K562 (cell line): ENCODE measurements around the gene SMIM3. TPM values are rescaled to one million over a fixed set of nuclear protein-coding genes. Genes with fewer than 3 reads are reported as not detected.

Experiments
- ASH1L ChIP-seq: fragments of 450-650 bp; IDR thresholded peaks from 2 replicates; pipeline ENCODE4 v1.6.1; 2018; ENCODE audit warnings: borderline replicate concordance, mild to moderate bottlenecking, low read depth; ENCODE audit not compliant: partially characterized antibody
- CBX3 ChIP-seq, 2 experiments: IDR thresholded peaks; 1 replicate in 1 of 2; 2 replicates in 1 of 2; pipeline ENCODE4 v1.6.1; 2012; ENCODE audit warnings: inconsistent platforms in 2 of 2, low read length in 2 of 2, borderline replicate concordance in 1 of 2, control low read depth in 1 of 2
- KHSRP ChIP-seq: fragments of 450-650 bp; IDR thresholded peaks from 2 replicates; pipeline ENCODE4 v1.6.1; 2017
- MCM2 ChIP-seq: fragments of 450-650 bp; IDR thresholded peaks from 2 replicates; pipeline ENCODE4 v1.6.1; 2017; ENCODE audit warnings: low read depth, mild to moderate bottlenecking
- SMC3 ChIP-seq: conservative IDR thresholded peaks from 2 replicates; pipeline ENCODE4 v1.6.1; 2011; ENCODE audit warnings: low read depth, low read length, improper control_type of control experiment; ENCODE audit not compliant: insufficient read depth
- SRF ChIP-seq, 2 experiments: fragments of 250-450, 450-650 bp in 1 of 2; sonication (Bioruptor Pico) in 1 of 2; sonication (generic) in 1 of 2; formaldehyde crosslinking; IDR thresholded peaks; 2 replicates each; pipeline versions ENCODE4 v1.5.0 to v1.5.1; 2020 to 2022; ENCODE audit warnings: mild to moderate bottlenecking in 1 of 2, missing genetic modification reagents in 1 of 2
- ZNF586 ChIP-seq: fragments of 450-650 bp; formaldehyde crosslinking; conservative IDR thresholded peaks from 2 replicates; pipeline ENCODE4 v1.4.0; 2020; ENCODE audit warnings: mild to moderate bottlenecking, moderate library complexity
- polyA plus RNA-seq, 8 experiments: library from polyadenylated mRNA; depleted of rRNA in 4 of 8; stranded (reverse) in 5 of 8; unstranded in 3 of 8; fragments of >200 nt; fragmentation: Nextera tagmentation in 2 of 8; fragmentation: Illumina TruSeq in 1 of 8; extraction: Ambion mirVana in 2 of 8; extraction: Trizol in 1 of 8; gene quantifications; 2 replicates each; pipeline versions ENCODE4 v1.2.1 to v1.2.3, GENCODE V29; 2011 to 2014; ENCODE audit warnings: inconsistent platforms in 1 of 8, missing spikeins in 1 of 8
- total RNA-seq, 7 experiments: library from RNA; depleted of rRNA in 6 of 7; stranded (reverse); fragments of >200 nt in 6 of 7; fragmentation: Illumina TruSeq in 2 of 7; extraction: Trizol in 2 of 7; gene quantifications; 2 replicates each; pipeline versions ENCODE4 v1.2.1 to v1.2.3, GENCODE V29; 2011 to 2021; ENCODE audit warnings: low replicate concordance in 1 of 7
- TF ChIP-seq, protein P1 (sequence below), 2 experiments: fragments of 450-650 bp; formaldehyde crosslinking in 1 of 2; IDR thresholded peaks; 2 replicates each; pipeline versions ENCODE4 v1.4.0 to v1.6.1; 2014 to 2020; ENCODE audit warnings: mild to moderate bottlenecking in 2 of 2, borderline replicate concordance in 1 of 2, low read depth in 1 of 2
- TF ChIP-seq, protein P2 (sequence below): fragments of 450-650 bp; IDR thresholded peaks from 2 replicates; pipeline ENCODE4 v1.6.1; 2016; ENCODE audit warnings: low read depth

Gene SMIM3
- total and polyA plus RNA-seq, 9 of the 15 experiments (the other 6 are each of a cell fraction or from before 2014, with no cell fraction given): 4.1 to 27.7 (median 13.6) TPM

- TF ChIP-seq, protein P1, sequence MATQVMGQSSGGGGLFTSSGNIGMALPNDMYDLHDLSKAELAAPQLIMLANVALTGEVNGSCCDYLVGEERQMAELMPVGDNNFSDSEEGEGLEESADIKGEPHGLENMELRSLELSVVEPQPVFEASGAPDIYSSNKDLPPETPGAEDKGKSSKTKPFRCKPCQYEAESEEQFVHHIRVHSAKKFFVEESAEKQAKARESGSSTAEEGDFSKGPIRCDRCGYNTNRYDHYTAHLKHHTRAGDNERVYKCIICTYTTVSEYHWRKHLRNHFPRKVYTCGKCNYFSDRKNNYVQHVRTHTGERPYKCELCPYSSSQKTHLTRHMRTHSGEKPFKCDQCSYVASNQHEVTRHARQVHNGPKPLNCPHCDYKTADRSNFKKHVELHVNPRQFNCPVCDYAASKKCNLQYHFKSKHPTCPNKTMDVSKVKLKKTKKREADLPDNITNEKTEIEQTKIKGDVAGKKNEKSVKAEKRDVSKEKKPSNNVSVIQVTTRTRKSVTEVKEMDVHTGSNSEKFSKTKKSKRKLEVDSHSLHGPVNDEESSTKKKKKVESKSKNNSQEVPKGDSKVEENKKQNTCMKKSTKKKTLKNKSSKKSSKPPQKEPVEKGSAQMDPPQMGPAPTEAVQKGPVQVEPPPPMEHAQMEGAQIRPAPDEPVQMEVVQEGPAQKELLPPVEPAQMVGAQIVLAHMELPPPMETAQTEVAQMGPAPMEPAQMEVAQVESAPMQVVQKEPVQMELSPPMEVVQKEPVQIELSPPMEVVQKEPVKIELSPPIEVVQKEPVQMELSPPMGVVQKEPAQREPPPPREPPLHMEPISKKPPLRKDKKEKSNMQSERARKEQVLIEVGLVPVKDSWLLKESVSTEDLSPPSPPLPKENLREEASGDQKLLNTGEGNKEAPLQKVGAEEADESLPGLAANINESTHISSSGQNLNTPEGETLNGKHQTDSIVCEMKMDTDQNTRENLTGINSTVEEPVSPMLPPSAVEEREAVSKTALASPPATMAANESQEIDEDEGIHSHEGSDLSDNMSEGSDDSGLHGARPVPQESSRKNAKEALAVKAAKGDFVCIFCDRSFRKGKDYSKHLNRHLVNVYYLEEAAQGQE (IDR thresholded peaks at IDR 0.05; ENCODE audit: borderline replicate concordance): peak; percentile 80; the same call in 1 of the 2 replicates
- TF ChIP-seq, protein P1 (CRISPR knock-in tag; IDR thresholded peaks at IDR 0.05; ENCODE audit: low read depth): 0 out of 2 replicates have a peak, but pooled peaks have one; percentile 17
- TF ChIP-seq MCM2 (no peak), SRF (CRISPR knock-in tag; IDR thresholded peaks at IDR 0.05) (no peak), KHSRP (no peak), ZNF586 (CRISPR knock-in tag) (no peak), CBX3 (IDR thresholded peaks at IDR 0.05; ENCODE audit: borderline replicate concordance in 1 of 2, low read length in 2 of 2) (no peak), SMC3 (0 out of 2 replicates have a peak, but pooled peaks have one; percentile 57), ASH1L (no peak)
- TF ChIP-seq, protein P2, sequence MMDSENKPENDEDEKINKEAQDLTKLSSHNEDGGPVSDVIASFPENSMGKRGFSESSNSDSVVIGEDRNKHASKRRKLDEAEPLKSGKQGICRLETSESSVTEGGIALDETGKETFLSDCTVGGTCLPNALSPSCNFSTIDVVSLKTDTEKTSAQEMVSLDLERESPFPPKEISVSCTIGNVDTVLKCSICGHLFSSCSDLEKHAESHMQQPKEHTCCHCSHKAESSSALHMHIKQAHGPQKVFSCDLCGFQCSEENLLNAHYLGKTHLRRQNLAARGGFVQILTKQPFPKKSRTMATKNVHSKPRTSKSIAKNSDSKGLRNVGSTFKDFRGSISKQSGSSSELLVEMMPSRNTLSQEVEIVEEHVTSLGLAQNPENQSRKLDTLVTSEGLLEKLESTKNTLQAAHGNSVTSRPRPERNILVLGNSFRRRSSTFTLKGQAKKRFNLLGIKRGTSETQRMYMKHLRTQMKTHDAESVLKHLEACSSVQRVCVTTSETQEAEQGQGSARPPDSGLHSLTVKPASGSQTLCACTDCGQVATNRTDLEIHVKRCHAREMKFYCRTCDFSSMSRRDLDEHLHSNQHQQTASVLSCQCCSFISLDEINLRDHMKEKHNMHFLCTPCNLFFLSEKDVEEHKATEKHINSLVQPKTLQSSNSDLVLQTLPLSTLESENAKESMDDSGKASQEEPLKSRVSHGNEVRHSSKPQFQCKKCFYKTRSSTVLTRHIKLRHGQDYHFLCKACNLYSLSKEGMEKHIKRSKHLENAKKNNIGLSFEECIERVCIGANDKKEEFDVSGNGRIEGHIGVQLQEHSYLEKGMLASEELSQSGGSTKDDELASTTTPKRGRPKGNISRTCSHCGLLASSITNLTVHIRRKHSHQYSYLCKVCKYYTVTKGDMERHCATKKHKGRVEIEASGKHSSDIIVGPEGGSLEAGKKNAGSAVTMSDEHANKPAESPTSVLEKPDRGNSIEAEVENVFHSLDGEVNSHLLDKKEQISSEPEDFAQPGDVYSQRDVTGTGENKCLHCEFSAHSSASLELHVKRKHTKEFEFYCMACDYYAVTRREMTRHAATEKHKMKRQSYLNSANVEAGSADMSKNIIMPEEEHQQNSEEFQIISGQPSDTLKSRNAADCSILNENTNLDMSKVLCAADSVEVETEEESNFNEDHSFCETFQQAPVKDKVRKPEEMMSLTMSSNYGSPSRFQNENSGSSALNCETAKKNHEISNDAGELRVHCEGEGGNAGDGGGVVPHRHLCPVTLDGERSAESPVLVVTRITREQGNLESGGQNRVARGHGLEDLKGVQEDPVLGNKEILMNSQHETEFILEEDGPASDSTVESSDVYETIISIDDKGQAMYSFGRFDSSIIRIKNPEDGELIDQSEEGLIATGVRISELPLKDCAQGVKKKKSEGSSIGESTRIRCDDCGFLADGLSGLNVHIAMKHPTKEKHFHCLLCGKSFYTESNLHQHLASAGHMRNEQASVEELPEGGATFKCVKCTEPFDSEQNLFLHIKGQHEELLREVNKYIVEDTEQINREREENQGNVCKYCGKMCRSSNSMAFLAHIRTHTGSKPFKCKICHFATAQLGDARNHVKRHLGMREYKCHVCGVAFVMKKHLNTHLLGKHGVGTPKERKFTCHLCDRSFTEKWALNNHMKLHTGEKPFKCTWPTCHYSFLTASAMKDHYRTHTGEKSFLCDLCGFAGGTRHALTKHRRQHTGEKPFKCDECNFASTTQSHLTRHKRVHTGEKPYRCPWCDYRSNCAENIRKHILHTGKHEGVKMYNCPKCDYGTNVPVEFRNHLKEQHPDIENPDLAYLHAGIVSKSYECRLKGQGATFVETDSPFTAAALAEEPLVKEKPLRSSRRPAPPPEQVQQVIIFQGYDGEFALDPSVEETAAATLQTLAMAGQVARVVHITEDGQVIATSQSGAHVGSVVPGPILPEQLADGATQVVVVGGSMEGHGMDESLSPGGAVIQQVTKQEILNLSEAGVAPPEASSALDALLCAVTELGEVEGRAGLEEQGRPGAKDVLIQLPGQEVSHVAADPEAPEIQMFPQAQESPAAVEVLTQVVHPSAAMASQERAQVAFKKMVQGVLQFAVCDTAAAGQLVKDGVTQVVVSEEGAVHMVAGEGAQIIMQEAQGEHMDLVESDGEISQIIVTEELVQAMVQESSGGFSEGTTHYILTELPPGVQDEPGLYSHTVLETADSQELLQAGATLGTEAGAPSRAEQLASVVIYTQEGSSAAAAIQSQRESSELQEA: no peak
Observed at GRCh38 chr5:150778517-150779396, at the start of gene SMIM3 (continued).
